GM12874 (cell line): Measurements from ENCODE around the gene HNRNPR.

Experiments used
- TF ChIP-seq, protein P1 (sequence below): IDR thresholded peaks from 2 replicates; pipeline ENCODE4 v1.5.1; 2011; ENCODE audit warnings: low read depth, mild to moderate bottlenecking, control low read depth, low read length, moderate library complexity; ENCODE audit not compliant: insufficient read depth

Gene HNRNPR

GRCh38 chr1:23362218-23362713 lies 18.2 kb upstream of the HNRNPR start:
- TF ChIP-seq, protein P1, sequence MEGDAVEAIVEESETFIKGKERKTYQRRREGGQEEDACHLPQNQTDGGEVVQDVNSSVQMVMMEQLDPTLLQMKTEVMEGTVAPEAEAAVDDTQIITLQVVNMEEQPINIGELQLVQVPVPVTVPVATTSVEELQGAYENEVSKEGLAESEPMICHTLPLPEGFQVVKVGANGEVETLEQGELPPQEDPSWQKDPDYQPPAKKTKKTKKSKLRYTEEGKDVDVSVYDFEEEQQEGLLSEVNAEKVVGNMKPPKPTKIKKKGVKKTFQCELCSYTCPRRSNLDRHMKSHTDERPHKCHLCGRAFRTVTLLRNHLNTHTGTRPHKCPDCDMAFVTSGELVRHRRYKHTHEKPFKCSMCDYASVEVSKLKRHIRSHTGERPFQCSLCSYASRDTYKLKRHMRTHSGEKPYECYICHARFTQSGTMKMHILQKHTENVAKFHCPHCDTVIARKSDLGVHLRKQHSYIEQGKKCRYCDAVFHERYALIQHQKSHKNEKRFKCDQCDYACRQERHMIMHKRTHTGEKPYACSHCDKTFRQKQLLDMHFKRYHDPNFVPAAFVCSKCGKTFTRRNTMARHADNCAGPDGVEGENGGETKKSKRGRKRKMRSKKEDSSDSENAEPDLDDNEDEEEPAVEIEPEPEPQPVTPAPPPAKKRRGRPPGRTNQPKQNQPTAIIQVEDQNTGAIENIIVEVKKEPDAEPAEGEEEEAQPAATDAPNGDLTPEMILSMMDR = no peak

- TF ChIP-seq, protein P1 = no peak
These were observed 14.3 kb upstream of the HNRNPR start for GRCh38 chr1:23358310-23358875.

DNA sequence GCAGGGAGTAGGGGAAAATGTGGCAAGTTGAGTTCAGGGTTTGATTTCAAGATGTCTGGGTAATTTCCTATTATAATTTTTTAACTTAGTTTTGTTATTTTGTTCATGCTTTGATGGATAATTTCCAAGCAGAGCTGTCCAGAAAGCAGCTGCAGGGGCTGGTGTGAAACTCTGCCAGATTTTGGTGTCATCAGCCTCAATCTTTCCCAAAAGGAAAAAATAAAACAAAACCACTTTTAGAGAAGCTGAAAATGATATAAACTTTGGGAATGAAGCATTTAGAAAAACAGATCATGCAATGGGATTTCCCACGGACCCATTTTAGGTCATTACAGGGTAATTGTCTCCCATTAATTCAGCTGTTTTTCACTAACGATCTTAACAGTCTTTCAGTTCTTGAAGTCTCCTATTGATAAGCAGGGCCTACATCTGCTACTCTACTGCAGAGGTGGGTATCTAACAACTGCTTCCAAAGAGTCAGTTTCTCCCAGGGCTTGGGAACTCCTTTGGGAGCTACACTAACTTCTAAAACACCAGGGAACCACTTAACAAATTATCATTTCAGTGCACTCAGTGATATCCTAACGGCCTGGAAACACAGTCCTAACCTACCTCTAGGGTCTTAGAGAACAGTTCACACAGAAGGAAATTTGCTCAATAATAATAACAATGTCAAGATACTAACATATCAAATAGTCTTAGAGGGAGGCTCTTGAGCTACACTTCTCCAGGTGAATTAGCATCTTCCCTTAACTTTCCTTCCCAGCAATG lies 13.2 kb upstream of the HNRNPR start:
- TF ChIP-seq, protein P1 = no peak

GRCh38 chr1:23356471-23357137 lies 12.5 kb upstream of the HNRNPR start:
- TF ChIP-seq, protein P1 = no peak

DNA sequence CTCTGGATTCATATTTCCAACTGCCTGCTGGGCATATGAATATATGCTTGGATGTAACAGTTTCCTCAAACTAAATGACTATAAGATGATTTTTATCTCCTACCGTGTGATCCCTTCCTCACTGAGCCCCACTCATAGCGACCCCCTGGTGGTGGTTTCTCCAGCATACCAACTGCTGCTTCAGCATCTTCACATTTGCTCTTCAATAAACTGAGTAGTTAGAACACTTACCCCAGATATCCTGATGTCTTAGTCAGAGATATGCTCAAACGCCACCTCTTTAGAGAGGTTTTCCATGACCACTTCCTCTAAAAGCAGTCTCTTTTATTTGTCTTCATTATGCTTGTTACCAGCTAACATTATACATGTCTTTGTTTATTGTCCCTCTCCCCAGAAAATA lies 10.2 kb upstream of the HNRNPR start:
- TF ChIP-seq, protein P1 = no peak

- TF ChIP-seq, protein P1 = no peak
These were observed 8.1 kb upstream of the HNRNPR start for GRCh38 chr1:23352096-23352695.

DNA sequence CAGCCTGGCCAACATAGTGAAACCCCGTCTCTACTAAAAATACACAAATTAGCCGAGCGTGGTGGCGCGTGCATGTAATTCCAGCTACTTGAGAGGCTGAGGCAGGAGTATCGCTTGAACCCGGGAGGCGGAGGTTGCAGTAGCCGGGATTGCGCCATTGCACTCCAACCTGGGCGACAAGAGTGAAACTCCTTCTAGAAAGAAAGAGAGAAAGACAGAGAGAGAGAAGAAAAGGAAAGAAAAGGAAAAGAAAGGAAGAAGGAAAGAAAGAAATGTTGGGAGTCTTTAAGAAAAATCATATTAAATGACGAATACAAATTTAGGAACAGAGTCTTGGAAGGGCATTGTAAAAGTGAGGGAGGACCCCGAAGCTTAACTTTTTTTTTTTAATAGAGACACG lies 1.8 kb upstream of the HNRNPR start:
- TF ChIP-seq, protein P1 = no peak
